ENCODE data around the gene RGS14.

Gene RGS14

GRCh38 chr5:177357459-177358351 is at the start of gene RGS14:
Gene RGS14 (plus strand): TSS chr5:177357924. CDS start chr5:177358025, 101 bp downstream.
- peak; percentile 90 for DNase-seq

- no peak for DNase-seq
These were observed 49.0 kb upstream of the RGS14 start for GRCh38 chr5:177308740-177309139.

GRCh38 chr5:177309351-177310191 is 48.2 kb upstream of the RGS14 start:
- DNase-seq = peak; percentile 78

- no peak for DNase-seq
These were observed 47.4 kb upstream of the RGS14 start for GRCh38 chr5:177310332-177310731.

- DNase-seq = no peak
These were observed 46.9 kb upstream of the RGS14 start for GRCh38 chr5:177310757-177311391.

GRCh38 chr5:177311392-177311722 is 46.4 kb upstream of the RGS14 start:
- no peak for DNase-seq

GRCh38 chr5:177311723-177312648 is 45.7 kb upstream of the RGS14 start, which contains the start of gene MXD3:
Gene MXD3 (minus strand): TSS chr5:177311898. CDS start chr5:177311830, 68 bp downstream.
- peak; percentile 96 for DNase-seq

- no peak for DNase-seq
These were observed 45.0 kb upstream of the RGS14 start for GRCh38 chr5:177312649-177313181.

- no peak for DNase-seq
These were observed 44.0 kb upstream of the RGS14 start for GRCh38 chr5:177313561-177314259.

GRCh38 chr5:177314376-177315342 is 43.1 kb upstream of the RGS14 start:
- DNase-seq = no peak

- DNase-seq = no peak
These were observed 42.3 kb upstream of the RGS14 start for GRCh38 chr5:177315411-177315810.

- DNase-seq = no peak
These were observed 41.7 kb upstream of the RGS14 start for GRCh38 chr5:177316005-177316404.

GRCh38 chr5:177317959-177318377 is 39.8 kb upstream of the RGS14 start:
- peak; percentile 82 for DNase-seq

- no peak for DNase-seq
These were observed 37.7 kb upstream of the RGS14 start for GRCh38 chr5:177319913-177320588.

- no peak for DNase-seq
These were observed 36.8 kb upstream of the RGS14 start for GRCh38 chr5:177320879-177321278.

- DNase-seq = no peak
These were observed 31.8 kb upstream of the RGS14 start for GRCh38 chr5:177325868-177326381.

GRCh38 chr5:177327539-177328522 is 29.9 kb upstream of the RGS14 start:
- peak; percentile 39 for DNase-seq

All from CD4-positive, alpha-beta T cell treated with Interleukin-17A for 1 hour (primary cell).